ENCODE measurements around the gene POGLUT2.

POGLUT2 gene

GRCh38 chr13:102815788-102816187, 17.0 kb upstream of the POGLUT2 start:
- no peak for DNase-seq (ENCODE audit: low read depth)
- no peak for TF ChIP-seq POLR2A (IDR thresholded peaks at IDR 0.05; ENCODE audit: extremely low read depth, insufficient read length)
- TF ChIP-seq, protein P1, sequence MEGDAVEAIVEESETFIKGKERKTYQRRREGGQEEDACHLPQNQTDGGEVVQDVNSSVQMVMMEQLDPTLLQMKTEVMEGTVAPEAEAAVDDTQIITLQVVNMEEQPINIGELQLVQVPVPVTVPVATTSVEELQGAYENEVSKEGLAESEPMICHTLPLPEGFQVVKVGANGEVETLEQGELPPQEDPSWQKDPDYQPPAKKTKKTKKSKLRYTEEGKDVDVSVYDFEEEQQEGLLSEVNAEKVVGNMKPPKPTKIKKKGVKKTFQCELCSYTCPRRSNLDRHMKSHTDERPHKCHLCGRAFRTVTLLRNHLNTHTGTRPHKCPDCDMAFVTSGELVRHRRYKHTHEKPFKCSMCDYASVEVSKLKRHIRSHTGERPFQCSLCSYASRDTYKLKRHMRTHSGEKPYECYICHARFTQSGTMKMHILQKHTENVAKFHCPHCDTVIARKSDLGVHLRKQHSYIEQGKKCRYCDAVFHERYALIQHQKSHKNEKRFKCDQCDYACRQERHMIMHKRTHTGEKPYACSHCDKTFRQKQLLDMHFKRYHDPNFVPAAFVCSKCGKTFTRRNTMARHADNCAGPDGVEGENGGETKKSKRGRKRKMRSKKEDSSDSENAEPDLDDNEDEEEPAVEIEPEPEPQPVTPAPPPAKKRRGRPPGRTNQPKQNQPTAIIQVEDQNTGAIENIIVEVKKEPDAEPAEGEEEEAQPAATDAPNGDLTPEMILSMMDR (IDR thresholded peaks at IDR 0.05; ENCODE audit: low read depth, low read length), result no peak
- TF ChIP-seq, protein P2, sequence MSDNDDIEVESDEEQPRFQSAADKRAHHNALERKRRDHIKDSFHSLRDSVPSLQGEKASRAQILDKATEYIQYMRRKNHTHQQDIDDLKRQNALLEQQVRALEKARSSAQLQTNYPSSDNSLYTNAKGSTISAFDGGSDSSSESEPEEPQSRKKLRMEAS (IDR thresholded peaks at IDR 0.05; ENCODE audit: low read depth, low read length), result no peak
- no peak for TF ChIP-seq MYC (IDR thresholded peaks at IDR 0.05; ENCODE audit: low read depth, low read length)
- H3K4me3 ChIP-seq (ENCODE audit: low read depth, low read length), result no peak overlapping the region

- TF ChIP-seq, protein P1 (IDR thresholded peaks at IDR 0.05; ENCODE audit: low read depth, low read length), result no peak
- TF ChIP-seq MYC (IDR thresholded peaks at IDR 0.05; ENCODE audit: low read depth, low read length) (no peak), POLR2A (IDR thresholded peaks at IDR 0.05; ENCODE audit: extremely low read depth, insufficient read length) (no peak)
- TF ChIP-seq, protein P2 (IDR thresholded peaks at IDR 0.05; ENCODE audit: low read depth, low read length), result no peak
- no peak overlapping the region for H3K4me3 ChIP-seq (ENCODE audit: low read depth, low read length)
- DNase-seq (ENCODE audit: low read depth), result no peak
Measured at GRCh38 chr13:102814793-102815192, 16.0 kb upstream of the POGLUT2 start.

- DNase-seq (ENCODE audit: low read depth), result no peak
- TF ChIP-seq, protein P1 (IDR thresholded peaks at IDR 0.05; ENCODE audit: low read depth, low read length), result no peak
- no peak for TF ChIP-seq POLR2A (IDR thresholded peaks at IDR 0.05; ENCODE audit: extremely low read depth, insufficient read length)
- TF ChIP-seq MYC (IDR thresholded peaks at IDR 0.05; ENCODE audit: low read depth, low read length), result no peak
- TF ChIP-seq, protein P2 (IDR thresholded peaks at IDR 0.05; ENCODE audit: low read depth, low read length), result no peak
- H3K4me3 ChIP-seq (ENCODE audit: low read depth, low read length), result no peak overlapping the region
Measured at GRCh38 chr13:102814025-102814607, 15.3 kb upstream of the POGLUT2 start.

GRCh38 chr13:102812611-102813287, 14.0 kb upstream of the POGLUT2 start:
- TF ChIP-seq, protein P1 (IDR thresholded peaks at IDR 0.05; ENCODE audit: low read depth, low read length), result no peak
- TF ChIP-seq MYC (IDR thresholded peaks at IDR 0.05; ENCODE audit: low read depth, low read length) (no peak), POLR2A (IDR thresholded peaks at IDR 0.05; ENCODE audit: extremely low read depth, insufficient read length) (no peak)
- TF ChIP-seq, protein P2 (IDR thresholded peaks at IDR 0.05; ENCODE audit: low read depth, low read length), result no peak
- no peak overlapping the region for H3K4me3 ChIP-seq (ENCODE audit: low read depth, low read length)
- DNase-seq (ENCODE audit: low read depth), result peak; percentile 39

DNA sequence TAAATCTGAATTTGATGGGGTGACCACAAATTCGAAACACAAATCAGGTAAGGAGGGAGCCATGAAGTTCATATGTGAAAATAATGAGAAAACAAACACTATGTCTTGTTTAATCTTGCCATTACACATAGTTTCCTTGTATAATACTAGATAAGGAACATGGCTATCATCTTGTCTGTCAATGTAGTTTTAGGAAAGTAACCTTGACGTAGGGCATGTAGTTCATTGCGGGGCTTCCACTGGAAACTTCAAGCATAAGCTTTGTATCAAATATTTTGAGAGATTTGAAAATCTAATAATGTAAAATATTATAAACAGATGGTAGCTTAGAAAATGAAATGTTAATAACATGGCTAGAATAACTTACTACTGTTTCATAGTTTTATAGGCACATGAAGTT, 8.9 kb upstream of the POGLUT2 start:
- no peak for DNase-seq (ENCODE audit: low read depth)
- no peak overlapping the region for H3K4me3 ChIP-seq (ENCODE audit: low read depth, low read length)
- TF ChIP-seq, protein P1 (IDR thresholded peaks at IDR 0.05; ENCODE audit: low read depth, low read length), result no peak
- TF ChIP-seq, protein P2 (IDR thresholded peaks at IDR 0.05; ENCODE audit: low read depth, low read length), result no peak
- TF ChIP-seq POLR2A (IDR thresholded peaks at IDR 0.05; ENCODE audit: extremely low read depth, insufficient read length), result no peak
- TF ChIP-seq MYC (IDR thresholded peaks at IDR 0.05; ENCODE audit: low read depth, low read length), result no peak
